Suppressor macrophage treated with lipopolysaccharide for 1 hour (primary cell): ENCODE measurements around the gene FBXL5.

Experiments
- DNase-seq, 3 donors: peaks; one replicate each; pipeline ENCODE4 v3.0.0-alpha.2; 2020 to 2022

FBXL5 gene

GRCh38 chr4:15557786-15558550 is 97.2 kb downstream of the FBXL5 start:
- no peak for DNase-seq

- no peak for DNase-seq
These were observed 98.6 kb downstream of the FBXL5 start for GRCh38 chr4:15556511-15557092.
